ENCODE data around the gene BRD9. TPM values are rescaled to one million over a fixed set of nuclear protein-coding genes. Genes with fewer than 3 reads are reported as not detected.

BRD9 gene
- total and polyA plus RNA-seq, 2 donors (not counting 3 experiments of a cell fraction or from before 2014, with no cell fraction given): 17.6 to 67.6 TPM

DNA sequence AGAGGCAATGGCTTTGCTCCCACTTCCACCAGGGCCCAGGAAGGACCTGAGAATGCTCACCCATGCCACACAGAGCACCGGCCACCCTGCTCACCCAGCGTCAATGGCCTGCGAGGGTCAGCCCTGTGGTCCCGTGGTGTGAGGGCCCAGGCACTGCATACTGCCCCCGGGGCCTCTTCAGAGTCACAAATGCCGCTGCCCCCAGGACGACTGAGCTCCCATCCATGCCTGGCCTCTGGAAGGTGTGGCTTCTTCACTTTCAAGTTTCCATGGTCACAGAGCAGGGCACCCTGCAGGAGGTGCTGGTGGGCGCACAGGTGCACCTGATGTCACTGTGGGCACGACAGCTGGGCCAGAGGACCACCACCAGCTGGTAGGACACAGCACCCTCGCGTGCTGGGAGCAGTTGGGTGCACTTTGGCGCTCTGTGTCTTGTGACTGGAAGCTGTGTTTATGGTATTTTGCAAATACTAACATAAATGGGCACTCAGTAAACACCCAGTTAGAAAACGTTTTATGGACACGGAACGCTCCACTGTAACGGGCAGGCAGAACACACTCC is 29.3 kb downstream of the BRD9 start:
- intact Hi-C loops (cut with micrococcal nuclease): no loop called here
- Histone ChIP-seq H3K4me2 (ENCODE audit: insufficient read depth, low read length) (no peak overlapping the region), H3K27ac (ENCODE audit: insufficient read depth, low read depth, low read length) (no peak overlapping the region), H3K9me3 (replicated peaks; ENCODE audit: control insufficient read depth, insufficient read depth, low read length) (no peaks in the 10 kb centered on the region), H3K36me3 (ENCODE audit: control insufficient read depth in 2 of 2, extremely low read depth in 1 of 2, insufficient read depth in 2 of 2, low read length in 2 of 2) (peaks cover 0 to 32% of the 10 kb centered on the region in 2 experiments), H3K9ac (replicated peaks; ENCODE audit: extremely low read depth, insufficient read depth, low read length) (no peak overlapping the region), H2AFZ (ENCODE audit: low read depth, low read length) (no peak overlapping the region), H3K4me3 (replicated peaks in 1 of 3; ENCODE audit: insufficient read depth in 1 of 3, low read depth in 1 of 3, low read length in 3 of 3) (no peak overlapping the region), H3K79me2 (ENCODE audit: control insufficient read depth, insufficient read depth, low read length) (no peaks in the 10 kb centered on the region), H3K9me1 (replicated peaks; ENCODE audit: control insufficient read depth, extremely low read depth, insufficient read depth, low read length) (no peaks in the 10 kb centered on the region), H4K20me1 (replicated peaks; ENCODE audit: control insufficient read depth, extremely low read depth, insufficient read depth, low read length) (no peaks in the 10 kb centered on the region), H3K4me1 (ENCODE audit: control insufficient read depth, extremely low read depth, insufficient read depth, low read length) (no peaks in the 10 kb centered on the region), H3K27me3 (ENCODE audit: control insufficient read depth in 2 of 2, insufficient read depth in 2 of 2, low read length in 2 of 2) (no peaks in the 10 kb centered on the region)
- POLR2A ChIA-PET: no interaction called here
- BruUV-seq (replicated peaks): no TSS peak
- no peak for FAIRE-seq
- TF ChIP-seq, protein P1, sequence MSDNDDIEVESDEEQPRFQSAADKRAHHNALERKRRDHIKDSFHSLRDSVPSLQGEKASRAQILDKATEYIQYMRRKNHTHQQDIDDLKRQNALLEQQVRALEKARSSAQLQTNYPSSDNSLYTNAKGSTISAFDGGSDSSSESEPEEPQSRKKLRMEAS (IDR thresholded peaks at IDR 0.05; ENCODE audit: insufficient read depth, insufficient read length): no peak
- TF ChIP-seq FOS (IDR thresholded peaks at IDR 0.05; ENCODE audit: borderline replicate concordance, insufficient read depth, low read length): no peak
- no peak for TF ChIP-seq POLR2AphosphoS5 (IDR thresholded peaks at IDR 0.05; ENCODE audit: insufficient read depth, low read depth, low read length)
- TF ChIP-seq POLR2A (IDR thresholded peaks at IDR 0.05; ENCODE audit: low read depth, low read length): no peak
- TF ChIP-seq EZH2 (IDR thresholded peaks at IDR 0.05; ENCODE audit: borderline replicate concordance, low read depth, low read length, severe bottlenecking): no peak
- TF ChIP-seq JUN (IDR thresholded peaks at IDR 0.05; ENCODE audit: borderline replicate concordance, insufficient read depth, insufficient read length, low read depth): no peak
- TF ChIP-seq, protein P2, sequence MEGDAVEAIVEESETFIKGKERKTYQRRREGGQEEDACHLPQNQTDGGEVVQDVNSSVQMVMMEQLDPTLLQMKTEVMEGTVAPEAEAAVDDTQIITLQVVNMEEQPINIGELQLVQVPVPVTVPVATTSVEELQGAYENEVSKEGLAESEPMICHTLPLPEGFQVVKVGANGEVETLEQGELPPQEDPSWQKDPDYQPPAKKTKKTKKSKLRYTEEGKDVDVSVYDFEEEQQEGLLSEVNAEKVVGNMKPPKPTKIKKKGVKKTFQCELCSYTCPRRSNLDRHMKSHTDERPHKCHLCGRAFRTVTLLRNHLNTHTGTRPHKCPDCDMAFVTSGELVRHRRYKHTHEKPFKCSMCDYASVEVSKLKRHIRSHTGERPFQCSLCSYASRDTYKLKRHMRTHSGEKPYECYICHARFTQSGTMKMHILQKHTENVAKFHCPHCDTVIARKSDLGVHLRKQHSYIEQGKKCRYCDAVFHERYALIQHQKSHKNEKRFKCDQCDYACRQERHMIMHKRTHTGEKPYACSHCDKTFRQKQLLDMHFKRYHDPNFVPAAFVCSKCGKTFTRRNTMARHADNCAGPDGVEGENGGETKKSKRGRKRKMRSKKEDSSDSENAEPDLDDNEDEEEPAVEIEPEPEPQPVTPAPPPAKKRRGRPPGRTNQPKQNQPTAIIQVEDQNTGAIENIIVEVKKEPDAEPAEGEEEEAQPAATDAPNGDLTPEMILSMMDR (IDR thresholded peaks at IDR 0.05; ENCODE audit: extremely low read depth in 1 of 2, insufficient read depth in 1 of 2, low read depth in 1 of 2, low read length in 2 of 2): no peak
- no peak for TF ChIP-seq GATA2 (IDR thresholded peaks at IDR 0.05; ENCODE audit: insufficient read depth, insufficient read length, low read depth, low read length)
- no peak for TF ChIP-seq MYC (IDR thresholded peaks at IDR 0.05; ENCODE audit: low read depth, low read length)
- DNase-seq (ENCODE audit: low read depth, low spot score): no peak
- CTCF ChIA-PET: interaction anchor here (0.7 to 1.1 kb wide), 2 partner anchors 9 to 29 kb away, joined by 3 to 4 read pairs; partner anchors contain the start of genes BRD9 and TRIP13
- dilution Hi-C loops (cut with MboI; ENCODE audit: extremely low pct_ligation_motif_present, low sequenced_read_pairs): no loop called here

Measured in endothelial cell of umbilical vein (primary cell).